ENCODE measurements around the gene PMIS2.

DNA sequence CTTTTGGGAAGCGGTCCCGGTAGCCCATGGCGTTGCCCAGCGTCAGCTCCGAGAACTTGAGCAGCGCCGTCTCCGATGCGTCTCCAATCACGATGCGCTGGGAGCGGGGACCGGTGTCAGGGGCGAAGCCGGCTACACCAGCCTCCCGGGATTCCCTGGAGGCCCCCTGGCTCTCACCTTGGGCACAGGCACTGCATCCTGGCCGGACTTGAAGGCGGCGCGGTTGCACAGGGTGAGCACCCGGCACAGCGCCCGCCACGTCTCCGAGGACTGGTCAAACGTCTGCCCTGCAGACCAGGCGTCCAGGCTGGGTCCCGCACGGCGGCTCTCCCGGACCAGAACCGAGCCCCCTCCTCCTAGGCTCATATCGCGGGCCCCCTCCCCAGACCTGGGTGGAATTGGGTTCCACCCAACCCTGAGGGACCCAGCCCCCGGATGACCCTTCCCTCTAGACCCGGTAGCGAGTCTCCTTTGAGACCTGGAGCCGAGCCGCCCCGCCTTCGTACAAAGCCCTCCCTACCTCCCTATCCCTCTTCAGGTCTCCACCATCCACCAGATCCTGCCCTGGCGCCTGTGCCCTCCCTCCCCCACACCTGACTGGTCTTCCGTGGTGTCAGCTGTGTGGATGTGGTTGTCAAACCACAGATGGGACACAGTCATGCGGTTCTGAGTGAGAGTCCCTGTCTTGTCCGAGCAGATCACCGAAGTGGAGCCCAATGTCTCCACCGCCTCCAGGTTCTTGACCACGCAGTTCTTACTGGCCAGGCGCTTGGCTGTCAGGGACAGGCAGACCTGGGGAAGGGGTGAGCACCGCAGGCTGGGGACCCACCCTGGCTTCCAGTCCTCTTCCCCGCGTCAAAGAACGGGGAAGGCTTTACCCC is 27.3 kb upstream of the PMIS2 start:
- no peak for TF ChIP-seq EZH2 (IDR thresholded peaks at IDR 0.05)
- TF ChIP-seq POLR2AphosphoS5 (IDR thresholded peaks at IDR 0.05; ENCODE audit: borderline replicate concordance, low read depth, low read length) = no peak
- TF ChIP-seq FOXP2 (optimal IDR thresholded peaks at IDR 0.05; ENCODE audit: control extremely low read depth, extremely low read length, insufficient read depth) = no peak
